ENCODE data around the gene PTPN5. TPM values are rescaled to one million over a fixed set of nuclear protein-coding genes. Genes with fewer than 3 reads are reported as not detected.

The PTPN5 gene
- total RNA-seq, 1 donor from 2014 or later, result not detected

- no peak for DNase-seq (ENCODE audit: extremely low read depth, low read depth, low spot score)
These were observed 17.9 kb downstream of the PTPN5 start for GRCh38 chr11:18773681-18774080.

- no peak for DNase-seq (ENCODE audit: extremely low read depth, low read depth, low spot score)
These were observed 18.5 kb downstream of the PTPN5 start for GRCh38 chr11:18773104-18773503.

- DNase-seq (ENCODE audit: extremely low read depth, low read depth, low spot score), result no peak
These were observed 19.4 kb downstream of the PTPN5 start for GRCh38 chr11:18772211-18772610.

GRCh38 chr11:18771266-18772035, 20.1 kb downstream of the PTPN5 start:
- no peak for DNase-seq (ENCODE audit: extremely low read depth, low read depth, low spot score)

GRCh38 chr11:18770479-18771125, 21.0 kb downstream of the PTPN5 start:
- DNase-seq (ENCODE audit: extremely low read depth, low read depth, low spot score), result no peak

- no peak for DNase-seq (ENCODE audit: extremely low read depth, low read depth, low spot score)
These were observed 21.7 kb downstream of the PTPN5 start for GRCh38 chr11:18769802-18770456.

GRCh38 chr11:18768978-18769377, 22.6 kb downstream of the PTPN5 start:
- no peak for DNase-seq (ENCODE audit: extremely low read depth, low read depth, low spot score)

GRCh38 chr11:18768472-18768901, 23.1 kb downstream of the PTPN5 start:
- DNase-seq (ENCODE audit: extremely low read depth, low read depth, low spot score), result no peak

GRCh38 chr11:18766015-18766414, 25.6 kb downstream of the PTPN5 start:
- DNase-seq (ENCODE audit: extremely low read depth, low read depth, low spot score), result no peak

- no peak for DNase-seq (ENCODE audit: extremely low read depth, low read depth, low spot score)
These were observed 26.0 kb downstream of the PTPN5 start for GRCh38 chr11:18765554-18765953.

- no peak for DNase-seq (ENCODE audit: extremely low read depth, low read depth, low spot score)
These were observed 29.9 kb downstream of the PTPN5 start for GRCh38 chr11:18761741-18762140.

- DNase-seq (ENCODE audit: extremely low read depth, low read depth, low spot score), result no peak
These were observed 30.5 kb downstream of the PTPN5 start for GRCh38 chr11:18761144-18761543.

GRCh38 chr11:18757811-18758210, 33.8 kb downstream of the PTPN5 start:
- DNase-seq (ENCODE audit: extremely low read depth, low read depth, low spot score), result no peak

GRCh38 chr11:18756889-18757288, 34.7 kb downstream of the PTPN5 start:
- no peak for DNase-seq (ENCODE audit: extremely low read depth, low read depth, low spot score)

- DNase-seq (ENCODE audit: extremely low read depth, low read depth, low spot score), result no peak
These were observed 37.3 kb downstream of the PTPN5 start for GRCh38 chr11:18754308-18754707.

- DNase-seq (ENCODE audit: extremely low read depth, low read depth, low spot score), result no peak
These were observed 39.1 kb downstream of the PTPN5 start for GRCh38 chr11:18752502-18752901.

- DNase-seq (ENCODE audit: extremely low read depth, low read depth, low spot score), result no peak
These were observed 40.7 kb downstream of the PTPN5 start for GRCh38 chr11:18750944-18751343.

GRCh38 chr11:18749681-18750319, 41.8 kb downstream of the PTPN5 start:
- peak; percentile 22 for DNase-seq (ENCODE audit: extremely low read depth, low read depth, low spot score)

- no peak for DNase-seq (ENCODE audit: extremely low read depth, low read depth, low spot score)
These were observed 42.7 kb downstream of the PTPN5 start for GRCh38 chr11:18748766-18749365.

GRCh38 chr11:18745251-18745650, 46.3 kb downstream of the PTPN5 start:
- no peak for DNase-seq (ENCODE audit: extremely low read depth, low read depth, low spot score)

All from glomerular endothelial cell (primary cell).